ENCODE results near the gene LLGL1.

The LLGL1 gene

GRCh38 chr17:18225121-18225641, at the start of gene LLGL1:
LLGL1 (plus strand) TSS chr17:18225635; CDS start chr17:18225683, 48 bp downstream.
- peak; percentile 98 for DNase-seq

- no peak for DNase-seq
Measured at GRCh38 chr17:18176176-18176575, 49.3 kb upstream of the LLGL1 start.

GRCh38 chr17:18177133-18177532, 48.3 kb upstream of the LLGL1 start:
- no peak for DNase-seq

- DNase-seq = no peak
Measured at GRCh38 chr17:18177722-18178121, 47.7 kb upstream of the LLGL1 start.

GRCh38 chr17:18179196-18179595, 46.2 kb upstream of the LLGL1 start:
- no peak for DNase-seq

GRCh38 chr17:18179804-18180203, 45.6 kb upstream of the LLGL1 start:
- no peak for DNase-seq

- DNase-seq = peak; percentile 69
Measured at GRCh38 chr17:18181358-18181757, 44.1 kb upstream of the LLGL1 start.

GRCh38 chr17:18182110-18182977, 43.1 kb upstream of the LLGL1 start:
- no peak for DNase-seq

GRCh38 chr17:18182978-18183333, 42.5 kb upstream of the LLGL1 start:
- peak; percentile 93 for DNase-seq

GRCh38 chr17:18183334-18184142, 41.9 kb upstream of the LLGL1 start, which contains the start of gene ALKBH5:
ALKBH5 (plus strand) TSS chr17:18183828; CDS start chr17:18184244, 416 bp downstream.
- DNase-seq = peak; percentile 99

- peak; percentile 62 for DNase-seq
Measured at GRCh38 chr17:18184143-18185031, 41.0 kb upstream of the LLGL1 start.

- DNase-seq = no peak
Measured at GRCh38 chr17:18185391-18185790, 40.0 kb upstream of the LLGL1 start.

GRCh38 chr17:18185832-18186626, 39.4 kb upstream of the LLGL1 start:
- no peak for DNase-seq

- DNase-seq = peak; percentile 45
Measured at GRCh38 chr17:18186627-18186982, 38.8 kb upstream of the LLGL1 start.

- DNase-seq = no peak
Measured at GRCh38 chr17:18187226-18187625, 38.2 kb upstream of the LLGL1 start.

- peak; percentile 33 for DNase-seq
Measured at GRCh38 chr17:18187821-18188761, 37.3 kb upstream of the LLGL1 start.

GRCh38 chr17:18190628-18191235, 34.7 kb upstream of the LLGL1 start:
- DNase-seq = peak; percentile 36

- peak; percentile 48 for DNase-seq
Measured at GRCh38 chr17:18191236-18191667, 34.2 kb upstream of the LLGL1 start.

- DNase-seq = no peak
Measured at GRCh38 chr17:18191967-18192366, 33.5 kb upstream of the LLGL1 start.

GRCh38 chr17:18194394-18194793, 31.0 kb upstream of the LLGL1 start:
- no peak for DNase-seq
